SU-DHL-6 (cell line): ENCODE data around the gene EFCAB9.

Experiments
- H2AFZ ChIP-seq: fragments of 200-600 bp; sonication (generic); 2 replicates; pipeline ENCODE4 v1.6.1; 2014; ENCODE audit warnings: low read depth, mild to moderate bottlenecking, moderate library complexity, mixed read lengths, antibody characterized with exemption, low read length; ENCODE audit not compliant: severe bottlenecking
- H3F3A ChIP-seq: fragments of 200-600 bp; shearing (Covaris generic); 2 replicates; pipeline ENCODE4 v1.6.0; 2016; ENCODE audit warnings: antibody characterized with exemption, mild to moderate bottlenecking; ENCODE audit not compliant: insufficient read depth
- H3K27ac ChIP-seq: fragments of 200-600 bp; sonication (generic); 2 replicates; pipeline ENCODE4 v1.5.1; 2016; ENCODE audit warnings: low read depth, mild to moderate bottlenecking, low read length, moderate library complexity, mixed read lengths
- H3K27me3 ChIP-seq: fragments of 200-600 bp; sonication (generic), shearing (Covaris generic); 2 replicates; pipeline ENCODE4 v1.6.0; 2014; ENCODE audit warnings: mild to moderate bottlenecking, low read length
- H3K36me3 ChIP-seq: fragments of 200-600 bp; sonication (generic); 2 replicates; pipeline ENCODE4 v1.6.1; 2014; ENCODE audit warnings: mild to moderate bottlenecking, low read length, mixed read lengths
- H3K4me2 ChIP-seq: fragments of 300-600, 200-600 bp; shearing (Covaris generic), sonication (generic); 2 replicates; pipeline ENCODE4 v1.6.0; 2014; ENCODE audit warnings: low read length, low read depth, mild to moderate bottlenecking; ENCODE audit not compliant: poor library complexity, severe bottlenecking
- H3K4me3 ChIP-seq: fragments of 200-600 bp; sonication (generic); 2 replicates; pipeline ENCODE4 v1.5.1; 2014; ENCODE audit warnings: antibody characterized with exemption, low read length, mild to moderate bottlenecking, mixed read lengths; ENCODE audit not compliant: insufficient read depth, poor library complexity, severe bottlenecking
- H3K79me2 ChIP-seq: fragments of 200-600 bp; sonication (generic); 2 replicates; pipeline ENCODE4 v1.6.1; 2014; ENCODE audit warnings: mild to moderate bottlenecking, low read length, moderate library complexity; ENCODE audit not compliant: insufficient read depth
- H3K9ac ChIP-seq: fragments of 200-600 bp; sonication (generic); 2 replicates; pipeline ENCODE4 v1.7.0; 2014; ENCODE audit warnings: mild to moderate bottlenecking, low read length
- H3K9me2 ChIP-seq: fragments of 200-600 bp; sonication (generic); replicated peaks from 2 replicates; pipeline ENCODE4 v1.6.1; 2014; ENCODE audit warnings: low read length; ENCODE audit not compliant: insufficient read depth
- H3K9me3 ChIP-seq: fragments of 200-600 bp; sonication (generic); 2 replicates; pipeline ENCODE4 v1.6.1; 2014; ENCODE audit warnings: low read length, mixed read lengths; ENCODE audit not compliant: insufficient read depth
- H4K20me1 ChIP-seq: fragments of 200-600 bp; sonication (generic); 2 replicates; pipeline ENCODE4 v1.6.1; 2014; ENCODE audit warnings: low read depth, mild to moderate bottlenecking, antibody characterized with exemption, low read length, moderate library complexity, mixed read lengths
- EZH2phosphoT487 ChIP-seq: fragments of 200-600 bp; sonication (generic), shearing (Covaris generic); conservative IDR thresholded peaks from 2 replicates; pipeline ENCODE4 v1.6.1; 2018; ENCODE audit warnings: mild to moderate bottlenecking, antibody characterized with exemption, low read length, moderate library complexity, mixed read lengths
- TF ChIP-seq, protein P1 (sequence below): fragments of 200-600 bp; sonication (generic); IDR thresholded peaks from one replicate; pipeline ENCODE4 v1.5.1; 2017; ENCODE audit warnings: antibody characterized with exemption, mild to moderate bottlenecking, low read length, moderate library complexity; ENCODE audit not compliant: insufficient read depth, poor library complexity, severe bottlenecking

The EFCAB9 gene

GRCh38 chr5:172165465-172165864, 28.5 kb upstream of the EFCAB9 start:
- no peak overlapping the region for H3K4me3 ChIP-seq
- H3F3A ChIP-seq: no peaks in the 10 kb centered on the region
- H3K9ac ChIP-seq: no peak overlapping the region
- no peaks in the 10 kb centered on the region for H3K9me3 ChIP-seq
- no peak overlapping the region for H2AFZ ChIP-seq
- no peak for TF ChIP-seq EZH2phosphoT487
- TF ChIP-seq, protein P1, sequence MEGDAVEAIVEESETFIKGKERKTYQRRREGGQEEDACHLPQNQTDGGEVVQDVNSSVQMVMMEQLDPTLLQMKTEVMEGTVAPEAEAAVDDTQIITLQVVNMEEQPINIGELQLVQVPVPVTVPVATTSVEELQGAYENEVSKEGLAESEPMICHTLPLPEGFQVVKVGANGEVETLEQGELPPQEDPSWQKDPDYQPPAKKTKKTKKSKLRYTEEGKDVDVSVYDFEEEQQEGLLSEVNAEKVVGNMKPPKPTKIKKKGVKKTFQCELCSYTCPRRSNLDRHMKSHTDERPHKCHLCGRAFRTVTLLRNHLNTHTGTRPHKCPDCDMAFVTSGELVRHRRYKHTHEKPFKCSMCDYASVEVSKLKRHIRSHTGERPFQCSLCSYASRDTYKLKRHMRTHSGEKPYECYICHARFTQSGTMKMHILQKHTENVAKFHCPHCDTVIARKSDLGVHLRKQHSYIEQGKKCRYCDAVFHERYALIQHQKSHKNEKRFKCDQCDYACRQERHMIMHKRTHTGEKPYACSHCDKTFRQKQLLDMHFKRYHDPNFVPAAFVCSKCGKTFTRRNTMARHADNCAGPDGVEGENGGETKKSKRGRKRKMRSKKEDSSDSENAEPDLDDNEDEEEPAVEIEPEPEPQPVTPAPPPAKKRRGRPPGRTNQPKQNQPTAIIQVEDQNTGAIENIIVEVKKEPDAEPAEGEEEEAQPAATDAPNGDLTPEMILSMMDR: no peak
- no peak overlapping the region for H3K4me2 ChIP-seq
- H3K27me3 ChIP-seq: no peaks in the 10 kb centered on the region
- H3K36me3 ChIP-seq: no peaks in the 10 kb centered on the region
- H3K27ac ChIP-seq: no peak overlapping the region
- H4K20me1 ChIP-seq: no peaks in the 10 kb centered on the region
- no peaks in the 10 kb centered on the region for H3K9me2 ChIP-seq
- peaks cover 89% of the 10 kb centered on the region for H3K79me2 ChIP-seq

GRCh38 chr5:172166030-172166826, 27.7 kb upstream of the EFCAB9 start:
- H4K20me1 ChIP-seq: no peaks in the 10 kb centered on the region
- no peak overlapping the region for H2AFZ ChIP-seq
- H3K9me2 ChIP-seq: no peaks in the 10 kb centered on the region
- no peaks in the 10 kb centered on the region for H3K9me3 ChIP-seq
- no peak overlapping the region for H3K27ac ChIP-seq
- no peak overlapping the region for H3K9ac ChIP-seq
- H3K4me2 ChIP-seq: no peak overlapping the region
- peaks cover 91% of the 10 kb centered on the region for H3K79me2 ChIP-seq
- H3F3A ChIP-seq: no peaks in the 10 kb centered on the region
- no peak overlapping the region for H3K4me3 ChIP-seq
- TF ChIP-seq EZH2phosphoT487: no peak
- TF ChIP-seq, protein P1: no peak
- H3K36me3 ChIP-seq: no peaks in the 10 kb centered on the region
- no peaks in the 10 kb centered on the region for H3K27me3 ChIP-seq

GRCh38 chr5:172167895-172168294, 26.1 kb upstream of the EFCAB9 start:
- no peaks in the 10 kb centered on the region for H3K27me3 ChIP-seq
- no peaks in the 10 kb centered on the region for H4K20me1 ChIP-seq
- H3K4me3 ChIP-seq: no peak overlapping the region
- TF ChIP-seq, protein P1: no peak
- no peak for TF ChIP-seq EZH2phosphoT487
- H3K27ac ChIP-seq: no peak overlapping the region
- H3K9me3 ChIP-seq: no peaks in the 10 kb centered on the region
- no peak overlapping the region for H3K4me2 ChIP-seq
- no peak overlapping the region for H2AFZ ChIP-seq
- no peaks in the 10 kb centered on the region for H3K9me2 ChIP-seq
- H3K36me3 ChIP-seq: no peaks in the 10 kb centered on the region
- H3K79me2 ChIP-seq: peaks cover 87% of the 10 kb centered on the region
- no peaks in the 10 kb centered on the region for H3F3A ChIP-seq
- H3K9ac ChIP-seq: no peak overlapping the region
